HS-27A (cell line): ENCODE measurements around the gene MYO10.
"Not testable (repeated sequence)": the region's sequence is repeated elsewhere in the genome, so short reads cannot be mapped to it uniquely, and the experiment has no call there.

Source experiments
- DNase-seq: peaks from one replicate; pipeline ENCODE4 v3.0.0-alpha.2; 2012; ENCODE audit warnings: low read depth, missing footprints

Gene MYO10

GRCh38 chr5:16886793-16887345 is 49.2 kb downstream of the MYO10 start:
- no peak for DNase-seq

DNA sequence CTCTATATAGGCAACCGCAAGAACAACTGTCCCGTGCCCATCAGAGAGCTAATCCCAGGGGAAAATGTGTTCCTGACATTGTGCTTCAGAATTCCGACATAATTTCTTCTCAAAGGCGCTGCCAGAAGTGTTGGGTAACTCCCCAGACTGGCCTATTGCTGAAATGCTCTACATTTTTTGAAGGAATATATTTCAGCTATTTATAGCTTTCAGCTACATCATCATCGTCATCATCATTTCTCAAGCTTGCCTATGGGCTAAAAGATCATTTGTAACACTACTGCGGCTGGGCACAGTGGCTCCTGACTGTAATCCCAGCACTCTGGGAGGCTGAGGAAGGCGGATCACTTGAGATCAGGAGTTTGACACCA is 49.7 kb downstream of the MYO10 start:
- peak; percentile 60 for DNase-seq

DNA sequence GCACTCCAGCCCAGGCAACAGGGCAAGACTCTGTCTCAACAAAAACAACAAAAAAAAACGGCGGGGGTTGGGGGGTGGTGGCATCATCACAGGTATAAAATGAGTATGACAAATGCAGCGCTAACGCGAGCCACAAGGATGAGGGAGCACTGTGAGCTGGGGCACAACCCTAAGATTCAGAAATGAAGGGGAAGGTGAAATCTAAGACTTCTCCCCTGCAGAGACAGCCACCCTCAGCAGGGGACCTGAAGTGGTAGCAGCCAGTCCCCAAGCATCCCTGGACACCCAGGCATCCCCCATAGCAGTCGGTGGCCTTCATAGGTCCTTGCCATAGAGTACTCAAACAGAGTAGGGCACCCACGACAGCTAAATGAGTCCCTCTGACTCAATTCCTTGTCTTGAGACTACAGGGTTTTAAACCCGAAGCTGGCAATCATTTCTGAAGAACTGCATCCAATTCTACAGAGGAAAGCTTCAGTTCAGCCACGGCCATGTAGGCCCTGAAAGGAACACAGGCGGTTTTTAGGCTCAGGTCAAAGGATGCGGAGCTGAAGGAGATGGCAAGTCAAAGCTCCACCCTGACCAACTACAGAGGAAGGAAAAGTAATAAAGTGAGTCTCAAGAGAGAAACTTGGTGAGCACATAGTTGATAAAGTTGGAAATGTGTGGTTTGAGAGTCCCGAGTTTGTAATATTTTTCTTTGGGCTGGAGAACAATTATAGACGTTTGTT is 50.3 kb downstream of the MYO10 start:
- DNase-seq, result no peak

DNA sequence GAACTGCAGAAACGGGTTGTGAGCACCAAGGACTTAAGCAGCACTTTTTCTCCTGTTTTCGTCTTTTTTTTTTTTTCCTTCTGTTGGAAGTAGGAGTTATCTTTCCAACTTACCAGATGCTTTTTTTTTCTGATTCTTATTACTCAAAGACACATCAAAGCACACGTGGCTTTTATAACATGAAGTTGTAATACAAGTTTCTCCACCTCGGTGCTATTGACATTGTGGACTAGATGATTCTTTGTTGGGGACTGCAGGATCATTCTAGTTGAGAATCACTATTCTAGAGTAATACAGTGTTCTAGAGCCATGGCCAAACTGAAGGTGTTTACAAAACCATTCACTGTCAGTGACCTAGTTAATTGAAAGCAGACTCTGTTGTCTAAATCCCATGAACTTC is 51.5 kb downstream of the MYO10 start:
- no peak for DNase-seq

DNA sequence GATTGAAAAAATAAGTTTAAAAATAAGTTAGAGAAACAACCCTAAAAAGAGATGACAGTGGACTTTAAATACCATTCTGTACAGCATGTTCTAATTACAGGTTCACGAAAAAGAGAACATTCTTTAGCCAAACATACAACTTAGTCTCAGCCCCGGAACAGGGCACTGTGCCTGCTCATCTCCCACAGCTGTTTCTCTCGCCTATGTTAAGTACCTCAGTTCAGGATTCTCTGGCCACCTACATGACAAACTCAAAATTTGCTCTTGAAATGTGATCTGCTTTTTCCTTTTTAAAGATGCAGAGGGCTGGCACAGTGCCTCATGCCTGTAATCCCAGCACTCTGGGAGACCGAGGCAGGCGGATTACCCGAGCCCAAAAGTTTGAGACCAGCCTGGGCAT is 52.3 kb downstream of the MYO10 start:
- DNase-seq, result no peak

DNA sequence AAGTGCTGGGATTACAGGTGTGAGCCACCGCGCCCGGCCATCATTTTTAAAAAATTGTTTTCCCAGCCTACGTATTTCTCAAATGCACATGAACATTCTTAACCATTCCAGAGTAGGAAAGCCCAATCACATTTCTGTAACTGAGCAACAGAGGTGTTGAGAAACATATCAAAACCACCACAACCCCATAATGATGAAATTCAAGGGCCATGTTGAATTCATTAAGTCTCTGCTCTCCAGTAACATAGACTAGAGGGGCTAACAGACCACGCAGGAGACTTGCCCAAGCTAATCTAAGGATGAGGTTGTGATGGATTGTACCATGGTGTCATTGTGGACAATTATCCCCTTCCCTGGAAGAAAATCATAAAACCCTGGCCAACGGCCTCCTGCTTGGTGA is 52.9 kb downstream of the MYO10 start:
- DNase-seq, result no peak

DNA sequence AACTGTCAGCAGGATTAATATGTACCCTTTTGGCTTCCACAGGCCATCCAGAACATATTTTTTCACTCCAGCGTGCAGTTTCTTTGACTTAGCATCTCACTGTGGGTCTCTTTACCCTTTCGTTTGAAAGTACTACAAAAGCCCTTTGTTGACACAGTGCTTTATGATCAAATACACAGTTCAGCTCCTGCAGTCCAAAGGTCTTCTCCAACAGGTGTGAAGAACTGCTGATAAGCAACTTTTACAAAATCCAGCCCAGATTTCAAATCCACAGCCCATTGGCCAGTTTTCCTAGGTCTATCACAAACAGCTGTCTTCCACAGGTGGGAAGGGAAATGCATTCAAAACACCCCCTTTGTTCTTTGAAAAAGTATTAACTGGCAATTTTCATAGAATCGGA is 54.8 kb downstream of the MYO10 start:
- DNase-seq, result no peak

DNA sequence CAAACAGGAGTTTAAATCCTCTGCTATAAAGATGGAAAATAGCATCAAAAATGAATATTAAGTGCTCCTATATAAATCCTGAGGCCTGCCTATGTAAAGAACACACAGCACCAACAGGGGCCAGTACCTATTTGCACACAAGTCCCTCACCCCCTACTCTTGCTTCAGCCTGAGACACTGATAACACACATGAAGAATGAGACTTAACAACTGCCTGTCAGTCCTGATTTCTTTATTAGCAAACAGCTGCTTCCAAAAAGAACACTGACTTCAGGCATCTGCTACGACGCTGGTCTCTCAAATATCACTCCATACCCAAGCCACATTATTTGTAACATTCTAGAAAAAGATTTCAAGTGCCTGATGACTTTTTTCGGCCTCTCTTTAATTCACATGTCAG is 55.5 kb downstream of the MYO10 start:
- no peak for DNase-seq

DNA sequence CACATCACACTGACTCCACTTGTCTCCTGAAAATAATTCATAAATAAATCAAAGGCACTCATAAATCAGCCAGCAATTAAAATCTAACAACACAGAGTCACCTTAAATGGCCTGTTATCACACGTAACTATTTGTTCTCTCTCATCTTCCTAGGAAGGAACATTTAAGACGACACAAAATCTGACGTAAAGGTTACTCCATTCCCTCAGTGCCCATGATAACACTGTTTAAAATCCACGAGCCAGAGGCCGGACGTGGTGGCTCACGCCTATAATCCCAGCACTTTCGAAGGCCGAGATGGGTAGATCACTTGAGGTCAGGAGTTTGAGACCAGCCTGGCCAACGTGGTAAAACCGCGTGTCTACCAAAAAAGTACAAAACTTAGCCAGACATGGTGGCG is 56.4 kb downstream of the MYO10 start:
- no peak for DNase-seq

DNA sequence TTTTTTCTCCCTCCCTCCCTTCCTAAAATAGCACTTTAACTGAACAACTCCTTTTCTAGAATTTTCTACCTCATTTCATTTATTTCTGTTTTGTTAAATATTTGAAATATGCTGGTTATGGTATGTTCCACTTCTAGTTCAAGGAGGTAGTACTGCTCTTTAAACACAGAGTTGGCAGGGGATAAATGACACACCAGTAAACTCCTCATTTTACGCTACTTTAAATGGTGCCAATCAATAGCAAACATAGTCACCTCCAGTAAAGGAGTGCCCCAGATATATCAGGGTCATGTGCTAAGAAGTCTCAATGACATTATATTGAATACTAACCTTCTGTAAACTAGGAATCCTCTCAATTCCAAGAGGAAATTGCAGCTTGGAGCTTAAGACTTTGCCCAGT is 56.9 kb downstream of the MYO10 start:
- DNase-seq, result no peak

GRCh38 chr5:16877267-16877935 is 58.7 kb downstream of the MYO10 start:
- no peak for DNase-seq

GRCh38 chr5:16874424-16874823 is 61.7 kb downstream of the MYO10 start:
- not testable (repeated sequence) for DNase-seq

GRCh38 chr5:16871746-16872339 is 64.2 kb downstream of the MYO10 start:
- no peak for DNase-seq

DNA sequence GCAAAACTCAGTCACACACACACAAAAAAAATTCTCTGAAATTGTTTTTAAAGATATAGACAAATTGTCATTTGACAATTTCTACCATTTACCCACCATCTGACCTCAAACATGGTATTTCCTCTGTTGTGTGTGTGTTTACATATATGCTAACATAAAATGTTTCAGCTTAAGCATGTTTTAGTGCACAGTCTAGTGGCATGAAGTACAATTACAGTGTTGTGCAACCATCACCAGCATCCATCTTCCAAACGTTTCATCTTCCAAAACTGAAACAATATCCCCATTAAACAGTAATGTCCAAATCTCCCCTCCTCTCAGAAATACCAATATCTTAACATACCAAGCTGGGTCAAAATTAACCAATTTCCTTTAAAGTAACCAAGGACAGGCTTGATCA is 65.2 kb downstream of the MYO10 start:
- no peak for DNase-seq

DNA sequence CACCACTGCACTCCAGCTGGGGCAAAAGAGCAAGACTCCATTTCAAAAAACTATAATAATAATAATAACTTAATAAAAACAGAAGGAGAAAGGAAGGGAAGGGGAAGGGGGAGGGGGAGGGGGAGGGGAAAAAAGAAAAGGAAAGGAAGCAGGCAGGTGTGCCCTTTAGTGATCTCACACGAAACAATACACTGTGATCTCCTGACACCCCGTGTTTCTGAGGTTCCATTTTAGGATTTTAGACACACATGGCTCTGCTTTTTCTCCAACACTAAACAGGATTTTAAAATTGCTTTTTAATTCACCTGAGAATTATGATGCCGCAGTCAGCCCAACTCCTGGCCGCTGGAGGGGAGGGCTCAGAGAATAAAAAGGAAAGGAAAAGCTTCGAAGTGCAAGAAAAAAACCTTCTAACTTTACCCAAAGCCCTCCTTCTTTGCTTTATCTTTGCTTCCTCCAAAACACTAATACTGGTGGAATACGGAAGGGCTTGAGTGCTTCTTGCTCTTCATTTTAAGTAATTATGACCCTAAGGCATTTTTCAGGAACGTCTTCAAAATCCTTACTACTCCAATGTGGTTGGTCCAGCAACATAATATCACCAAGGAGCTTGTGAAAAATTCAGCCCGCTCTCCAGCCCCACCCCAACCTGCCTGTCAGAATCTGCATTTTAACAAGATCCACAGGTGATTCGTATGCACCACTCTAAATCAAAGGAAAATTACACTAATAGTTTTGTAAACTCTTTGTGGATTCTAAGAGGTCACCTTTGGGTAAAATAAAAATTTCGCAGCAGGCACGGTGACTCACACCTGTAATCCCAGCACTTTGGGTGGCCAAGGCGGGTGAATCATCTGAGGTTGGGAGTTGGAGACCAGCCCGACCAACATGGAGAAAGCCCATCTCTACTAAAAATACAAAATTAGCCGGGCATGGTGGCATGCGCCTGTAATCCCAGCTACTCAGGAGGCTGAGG is 66.0 kb downstream of the MYO10 start:
- DNase-seq, result no peak

- no peak for DNase-seq
Observed at GRCh38 chr5:16867577-16867953, 68.5 kb downstream of the MYO10 start.

- DNase-seq, result no peak
Observed at GRCh38 chr5:16866795-16867576, 69.1 kb downstream of the MYO10 start.

GRCh38 chr5:16866273-16866672 is 69.8 kb downstream of the MYO10 start:
- DNase-seq, result no peak

GRCh38 chr5:16865151-16865550 is 70.9 kb downstream of the MYO10 start:
- DNase-seq, result no peak

GRCh38 chr5:16864631-16865131 is 71.4 kb downstream of the MYO10 start:
- no peak for DNase-seq

- no peak for DNase-seq
Observed at GRCh38 chr5:16863469-16863946, 72.6 kb downstream of the MYO10 start.
